Measurements from ENCODE around the gene DLGAP1.

DLGAP1 gene

GRCh38 chr18:4007846-4008245, 447.3 kb downstream of the DLGAP1 start:
- DNase-seq (ENCODE audit: low read depth): no peak
- no peak overlapping the region for H3K4me3 ChIP-seq (ENCODE audit: low read depth, low read length)
- no peak for TF ChIP-seq CTCF (IDR thresholded peaks at IDR 0.05; ENCODE audit: insufficient read depth, low read depth, low read length, missing control alignments)

- no peak overlapping the region for H3K4me3 ChIP-seq (ENCODE audit: low read depth, low read length)
- peak; percentile 12 for DNase-seq (ENCODE audit: low read depth)
These were observed 450.8 kb downstream of the DLGAP1 start for GRCh38 chr18:4004183-4004829.

GRCh38 chr18:3998698-3999333, 456.3 kb downstream of the DLGAP1 start:
- peak; percentile 60 for TF ChIP-seq CTCF (IDR thresholded peaks at IDR 0.05; ENCODE audit: insufficient read depth, low read depth, low read length, missing control alignments)
- peak; percentile 47 for DNase-seq (ENCODE audit: low read depth)
- no peak overlapping the region for H3K4me3 ChIP-seq (ENCODE audit: low read depth, low read length)

More at GRCh38 chr18:4004183-4004829, 450.8 kb downstream of the DLGAP1 start:
- no peak for TF ChIP-seq CTCF (IDR thresholded peaks at IDR 0.05; ENCODE audit: insufficient read depth, low read depth, low read length, missing control alignments)

- peak; percentile 78 for TF ChIP-seq CTCF (IDR thresholded peaks at IDR 0.05; ENCODE audit: insufficient read depth, low read depth, low read length, missing control alignments)
- no peak overlapping the region for H3K4me3 ChIP-seq (ENCODE audit: low read depth, low read length)
- peak; percentile 84 for DNase-seq (ENCODE audit: low read depth)
These were observed 459.5 kb downstream of the DLGAP1 start for GRCh38 chr18:3995476-3996102.

GRCh38 chr18:3993941-3994687, 461.0 kb downstream of the DLGAP1 start:
- no peak overlapping the region for H3K4me3 ChIP-seq (ENCODE audit: low read depth, low read length)
- TF ChIP-seq CTCF (IDR thresholded peaks at IDR 0.05; ENCODE audit: insufficient read depth, low read depth, low read length, missing control alignments): no peak
- DNase-seq (ENCODE audit: low read depth): no peak

- no peak for DNase-seq (ENCODE audit: low read depth)
- no peak overlapping the region for H3K4me3 ChIP-seq (ENCODE audit: low read depth, low read length)
- no peak for TF ChIP-seq CTCF (IDR thresholded peaks at IDR 0.05; ENCODE audit: insufficient read depth, low read depth, low read length, missing control alignments)
These were observed 469.4 kb downstream of the DLGAP1 start for GRCh38 chr18:3985664-3986063.
